Measurements from ENCODE around the gene GPRC5A. TPM values are rescaled to one million over a fixed set of nuclear protein-coding genes. Genes with fewer than 3 reads are reported as not detected.

GPRC5A gene, protein sequence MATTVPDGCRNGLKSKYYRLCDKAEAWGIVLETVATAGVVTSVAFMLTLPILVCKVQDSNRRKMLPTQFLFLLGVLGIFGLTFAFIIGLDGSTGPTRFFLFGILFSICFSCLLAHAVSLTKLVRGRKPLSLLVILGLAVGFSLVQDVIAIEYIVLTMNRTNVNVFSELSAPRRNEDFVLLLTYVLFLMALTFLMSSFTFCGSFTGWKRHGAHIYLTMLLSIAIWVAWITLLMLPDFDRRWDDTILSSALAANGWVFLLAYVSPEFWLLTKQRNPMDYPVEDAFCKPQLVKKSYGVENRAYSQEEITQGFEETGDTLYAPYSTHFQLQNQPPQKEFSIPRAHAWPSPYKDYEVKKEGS
- 250 to 405 TPM (median 359 TPM) in 5 replicates for total RNA-seq (2022; extraction: Qiagen RNA extraction; ENCODE audit: low read depth)

DNA sequence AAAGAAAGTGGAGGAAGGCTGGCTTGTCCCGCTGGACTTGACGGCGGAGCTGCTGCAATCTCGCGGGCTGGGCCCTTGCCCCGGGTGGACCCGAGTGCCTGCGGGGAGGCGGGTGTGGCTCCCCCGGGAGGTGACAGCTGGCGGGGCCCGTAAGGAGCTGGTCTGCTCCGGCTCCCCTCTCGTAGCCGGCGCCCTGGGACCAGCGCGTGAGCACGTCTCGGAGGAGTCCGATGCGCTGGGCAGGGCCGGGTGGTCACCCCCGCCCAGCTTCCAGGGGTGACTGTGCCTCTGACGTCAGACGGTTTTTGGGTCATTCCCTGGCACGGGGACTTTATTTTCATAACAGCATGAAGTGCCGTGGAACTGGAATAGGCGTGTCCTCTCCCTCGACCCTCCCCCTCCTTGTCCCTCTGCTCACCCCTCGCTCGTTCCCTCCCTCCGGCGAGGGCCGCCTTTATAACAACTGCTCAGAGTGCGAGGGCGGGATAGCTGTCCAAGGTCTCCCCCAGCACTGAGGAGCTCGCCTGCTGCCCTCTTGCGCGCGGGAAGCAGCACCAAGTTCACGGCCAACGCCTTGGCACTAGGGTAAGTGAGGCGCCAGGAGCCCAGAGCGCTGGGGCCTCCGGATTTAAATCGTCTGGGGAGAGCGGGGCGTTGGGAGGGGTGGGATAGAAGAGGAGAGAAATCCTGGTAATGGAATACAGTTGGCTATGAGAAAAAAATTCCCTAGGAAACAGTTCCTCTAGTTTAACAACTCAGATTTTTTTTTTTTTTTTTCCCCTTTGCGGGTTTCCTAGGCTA is at the start of gene GPRC5A:
TSS of gene GPRC5A (plus strand) at position 483 of the 801 bp plus-strand sequence. CDS start 16,688 bp downstream, outside the sequence.

DNA sequence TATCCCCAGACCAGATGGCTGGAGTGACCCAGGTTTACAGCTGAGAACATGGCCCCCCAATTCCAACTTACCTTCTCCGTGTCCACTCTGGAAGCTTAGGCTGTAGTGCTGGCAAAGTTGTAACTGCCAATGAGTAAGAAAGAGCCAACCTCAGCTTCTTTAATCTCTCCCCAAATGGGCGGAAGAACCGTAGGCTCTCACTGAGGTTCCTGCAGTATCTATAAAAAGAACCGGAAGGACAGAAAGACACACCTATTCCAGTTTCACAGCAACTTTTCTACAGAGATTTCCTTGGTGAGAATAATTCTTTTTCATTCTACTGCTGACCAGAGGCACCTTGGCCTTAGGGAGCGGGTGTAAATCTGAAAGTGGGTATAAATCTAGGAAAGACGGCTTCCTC is 60.7 kb downstream of the GPRC5A start, which contains the start of gene GPRC5D:
TSS of gene GPRC5D (minus strand) at position 135 of the 400 bp plus-strand sequence. CDS start 1,786 bp downstream, outside the sequence.

Other genes with a start within 250 kb of the GPRC5A start
- gene GPR19, start 195.4 kb upstream of the GPRC5A start, total RNA-seq (2022; extraction: Qiagen RNA extraction; ENCODE audit: low read depth): 0.78 to 1.9 TPM (median 1.0 TPM) in 5 replicates
- gene CDKN1B, start 174.2 kb upstream of the GPRC5A start, total RNA-seq (2022; extraction: Qiagen RNA extraction; ENCODE audit: low read depth): 12.0 to 21.3 TPM (median 20.1 TPM) in 5 replicates
- 0.25 to 0.74 TPM (median 0.50 TPM) in 5 replicates for gene APOLD1, start 105.9 kb upstream of the GPRC5A start, total RNA-seq (2022; extraction: Qiagen RNA extraction; ENCODE audit: low read depth)
- gene DDX47, start 78.2 kb upstream of the GPRC5A start, total RNA-seq (2022; extraction: Qiagen RNA extraction; ENCODE audit: low read depth): 79.4 to 111 TPM (median 89.0 TPM) in 5 replicates
- not detected in 5 replicates for gene GPRC5D, start 60.6 kb downstream of the GPRC5A start, total RNA-seq (2022; extraction: Qiagen RNA extraction; ENCODE audit: low read depth)
- gene HEBP1, start 108.7 kb downstream of the GPRC5A start, total RNA-seq (2022; extraction: Qiagen RNA extraction; ENCODE audit: low read depth): 51.6 to 66.0 TPM (median 54.1 TPM) in 5 replicates
- gene FAM234B, start 152.8 kb downstream of the GPRC5A start, total RNA-seq (2022; extraction: Qiagen RNA extraction; ENCODE audit: low read depth): 2.7 to 4.3 TPM (median 4.1 TPM) in 5 replicates
- gene GSG1, start 212.1 kb downstream of the GPRC5A start, total RNA-seq (2022; extraction: Qiagen RNA extraction; ENCODE audit: low read depth): 0.15 to 0.28 TPM (median 0.27 TPM) in 5 replicates